DND-41 (cell line): ENCODE measurements around the gene VSIG1.

Source experiments
- EZH2 ChIP-seq: IDR thresholded peaks from 3 replicates; pipeline ENCODE4 v1.6.1; 2012; ENCODE audit warnings: borderline replicate concordance, low read depth, mild to moderate bottlenecking, moderate library complexity, low read length, inconsistent platforms; ENCODE audit not compliant: severe bottlenecking
- TF ChIP-seq, protein P1 (sequence below): IDR thresholded peaks from 2 replicates; pipeline ENCODE4 v1.5.1; 2012; ENCODE audit warnings: borderline replicate concordance, low read length, moderate library complexity, mild to moderate bottlenecking; ENCODE audit not compliant: poor library complexity, severe bottlenecking; ENCODE audit errors: extremely low read depth

DNA sequence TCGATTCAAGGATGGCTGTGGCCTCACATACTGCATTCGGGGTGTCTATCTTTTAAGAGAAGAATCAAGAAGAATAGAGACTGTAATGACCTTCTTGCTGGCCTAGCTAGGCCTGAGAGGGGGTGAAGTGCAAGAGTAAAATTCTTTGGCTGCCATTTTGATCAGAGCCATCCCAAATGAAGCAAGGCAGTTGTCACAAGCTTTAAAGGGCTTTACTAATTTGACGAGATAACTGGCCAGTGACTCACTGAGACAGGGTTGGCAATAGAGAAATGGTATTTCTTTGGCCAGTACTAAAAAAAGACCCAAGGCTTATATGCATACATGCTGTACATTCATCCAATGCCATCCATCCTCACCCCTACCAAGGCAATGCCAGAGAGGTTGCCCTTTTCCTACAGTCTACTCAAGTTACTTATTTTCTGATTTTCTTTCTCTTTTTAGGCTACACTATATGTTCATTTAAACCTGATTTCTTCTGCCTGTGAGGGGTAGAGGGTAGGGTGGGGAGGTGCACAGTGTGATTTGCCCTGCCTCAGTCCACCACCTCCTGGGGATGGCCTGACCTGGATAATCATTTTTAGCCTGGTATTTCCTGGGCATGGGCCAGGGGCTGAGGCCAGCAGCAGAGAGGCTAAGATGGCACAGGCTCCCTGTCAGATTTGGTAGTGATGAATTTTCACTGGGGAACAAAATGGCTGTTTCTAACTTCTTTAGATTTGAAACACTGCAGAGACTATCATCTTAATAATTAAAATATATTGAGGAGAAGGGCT lies 78.9 kb downstream of the VSIG1 start:
- TF ChIP-seq, protein P1, sequence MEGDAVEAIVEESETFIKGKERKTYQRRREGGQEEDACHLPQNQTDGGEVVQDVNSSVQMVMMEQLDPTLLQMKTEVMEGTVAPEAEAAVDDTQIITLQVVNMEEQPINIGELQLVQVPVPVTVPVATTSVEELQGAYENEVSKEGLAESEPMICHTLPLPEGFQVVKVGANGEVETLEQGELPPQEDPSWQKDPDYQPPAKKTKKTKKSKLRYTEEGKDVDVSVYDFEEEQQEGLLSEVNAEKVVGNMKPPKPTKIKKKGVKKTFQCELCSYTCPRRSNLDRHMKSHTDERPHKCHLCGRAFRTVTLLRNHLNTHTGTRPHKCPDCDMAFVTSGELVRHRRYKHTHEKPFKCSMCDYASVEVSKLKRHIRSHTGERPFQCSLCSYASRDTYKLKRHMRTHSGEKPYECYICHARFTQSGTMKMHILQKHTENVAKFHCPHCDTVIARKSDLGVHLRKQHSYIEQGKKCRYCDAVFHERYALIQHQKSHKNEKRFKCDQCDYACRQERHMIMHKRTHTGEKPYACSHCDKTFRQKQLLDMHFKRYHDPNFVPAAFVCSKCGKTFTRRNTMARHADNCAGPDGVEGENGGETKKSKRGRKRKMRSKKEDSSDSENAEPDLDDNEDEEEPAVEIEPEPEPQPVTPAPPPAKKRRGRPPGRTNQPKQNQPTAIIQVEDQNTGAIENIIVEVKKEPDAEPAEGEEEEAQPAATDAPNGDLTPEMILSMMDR, result no peak
- no peak for TF ChIP-seq EZH2
